DND-41 (cell line): Measurements from ENCODE around the gene TCF7L2.

ENCODE experiments used
- CTCF ChIP-seq: IDR thresholded peaks from 2 replicates; pipeline ENCODE4 v1.5.1; 2012; ENCODE audit warnings: borderline replicate concordance, low read length, moderate library complexity, mild to moderate bottlenecking; ENCODE audit not compliant: poor library complexity, severe bottlenecking; ENCODE audit errors: extremely low read depth
- EZH2 ChIP-seq: IDR thresholded peaks from 3 replicates; pipeline ENCODE4 v1.6.1; 2012; ENCODE audit warnings: borderline replicate concordance, low read depth, mild to moderate bottlenecking, moderate library complexity, low read length, inconsistent platforms; ENCODE audit not compliant: severe bottlenecking

- TF ChIP-seq CTCF (no peak), EZH2 (no peak)
Measured at GRCh38 chr10:113071446-113071845, 121.4 kb downstream of the TCF7L2 start.
